Muscle of leg (tissue), 16 donors: ENCODE data around the gene PIWIL1. TPM values are rescaled to one million over a fixed set of nuclear protein-coding genes. Genes with fewer than 3 reads are reported as not detected.

ENCODE experiments used
- DNase-seq: peaks from one replicate; pipeline ENCODE4 v3.0.0; 2013
- H3K27ac ChIP-seq: one replicate; pipeline ENCODE4 v1.5.1; 2013; ENCODE audit warnings: mild to moderate bottlenecking, low read length, control low read depth
- H3K27me3 ChIP-seq: one replicate; pipeline ENCODE4 v1.6.1; 2013; ENCODE audit warnings: low read length; ENCODE audit not compliant: control insufficient read depth, insufficient read depth
- H3K36me3 ChIP-seq: one replicate; pipeline ENCODE4 v1.6.1; 2013; ENCODE audit warnings: low read length; ENCODE audit not compliant: control insufficient read depth, insufficient read depth
- H3K4me1 ChIP-seq: one replicate; pipeline ENCODE4 v1.6.1; 2013; ENCODE audit warnings: low read length; ENCODE audit not compliant: control insufficient read depth, insufficient read depth
- H3K4me3 ChIP-seq: one replicate; pipeline ENCODE4 v1.5.1; 2013; ENCODE audit warnings: low read length, control low read depth
- H3K9me3 ChIP-seq: replicated peaks from 2 replicates; pipeline ENCODE4 v1.6.1; 2013; ENCODE audit warnings: low read depth, low read length; ENCODE audit not compliant: control insufficient read depth
- WGBS: methylation state at CpG from one replicate; pipeline ENCODE4 v1.1.5; 2013; ENCODE audit warnings: missing lambda C conversion rate; ENCODE audit not compliant: insufficient coverage; 5-methylcytosine and 5-hydroxymethylcytosine counted together
- long read RNA-seq, 11 donors: transcript quantifications; one replicate each; lab custom pipeline, GENCODE V29; 2026
- polyA plus RNA-seq, 8 donors: library from polyadenylated mRNA; unstranded; fragments of 120-200 nt; gene quantifications; one replicate each; pipeline versions ENCODE4 v1.2.1 to v1.2.3, GENCODE V29; 2013; ENCODE audit warnings: inconsistent platforms in 1 of 8, low replicate concordance in 1 of 8; ENCODE audit not compliant: insufficient read length in 8 of 8, insufficient read depth in 1 of 8
- total RNA-seq: library from RNA; stranded (reverse); fragments of 120-200 nt; gene quantifications from one replicate; pipeline ENCODE4 v1.2.4, GENCODE V29; 2013

Gene PIWIL1
- total RNA-seq (0.13 TPM), polyA plus RNA-seq (under 1 TPM in 3 of 8 donors, not detected in 5; 0.04 to 0.28 (median 0.05) TPM)
- long read RNA-seq, donor 1 = 0 reads
- long read RNA-seq, donor 2 = 0 reads
- long read RNA-seq, donor 3 = 0 reads
- long read RNA-seq, donor 4 = 0 reads
- long read RNA-seq, donor 5 = 0 reads
- long read RNA-seq, donor 6 = 0 reads
- long read RNA-seq, donor 7 = 0 reads
- long read RNA-seq, donor 8 = 0 reads
- long read RNA-seq, donor 9 = 0 reads
- long read RNA-seq, donor 10 = 0 reads
- long read RNA-seq, donor 11 = 0 reads

DNA sequence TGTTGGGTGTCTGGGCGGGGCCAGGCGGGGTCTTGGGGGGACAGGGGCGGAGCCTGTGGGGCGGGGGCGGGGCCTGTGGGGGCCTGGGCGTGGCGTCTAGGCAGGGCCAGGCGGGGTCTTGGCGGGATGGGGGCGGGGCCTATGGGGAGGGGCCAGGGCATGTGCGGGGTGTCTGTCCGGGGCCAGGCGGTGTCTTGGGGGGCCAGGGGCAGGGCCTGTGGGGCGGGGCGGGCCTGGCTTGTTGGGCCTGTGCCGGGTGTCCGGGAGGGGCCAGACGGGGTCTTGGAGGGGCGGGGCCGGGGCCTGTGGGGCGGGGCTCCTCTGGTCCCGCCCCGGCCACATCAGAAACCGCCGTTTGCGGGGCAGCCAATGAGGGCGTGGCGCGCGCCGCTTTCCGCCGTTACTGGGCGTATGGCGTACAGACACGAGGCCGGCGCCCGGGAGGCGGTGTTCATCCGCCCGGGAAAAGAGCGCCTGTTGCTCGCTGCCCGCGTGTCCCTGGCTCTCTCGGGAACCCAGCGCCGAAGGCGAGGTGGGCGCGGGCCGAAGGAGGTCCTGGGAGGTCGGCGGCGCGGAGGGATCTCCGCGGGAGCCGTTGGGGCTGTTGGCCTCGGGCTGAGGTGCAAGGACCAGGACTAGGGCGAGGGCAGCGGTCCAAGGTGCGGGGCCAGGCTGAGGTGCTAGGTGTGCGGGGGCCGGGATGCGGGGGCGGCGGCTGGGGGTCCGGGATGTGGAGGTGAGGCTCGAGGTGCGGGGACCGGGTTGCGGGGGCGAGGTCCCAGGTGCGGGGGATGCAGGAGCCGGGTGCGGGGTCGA, at the start of gene PIWIL1:
Gene PIWIL1, plus strand, starts transcription at position 400 of the 816 bp plus-strand sequence. CDS start 4,705 bp downstream, outside the sequence.
- H3K4me1 ChIP-seq = no peaks in the 10 kb centered on the region
- H3K9me3 ChIP-seq = no peaks in the 10 kb centered on the region
- H3K4me3 ChIP-seq = no peak within 1 kb of the TSS
- no peak within 1 kb of the TSS for H3K27ac ChIP-seq
- 81% methylated on average over 65 of the region's 79 CpGs for WGBS
- H3K36me3 ChIP-seq = no peaks in the 10 kb centered on the region
- DNase-seq = no peak
- H3K27me3 ChIP-seq = peaks cover 27% of the 10 kb centered on the region

DNA sequence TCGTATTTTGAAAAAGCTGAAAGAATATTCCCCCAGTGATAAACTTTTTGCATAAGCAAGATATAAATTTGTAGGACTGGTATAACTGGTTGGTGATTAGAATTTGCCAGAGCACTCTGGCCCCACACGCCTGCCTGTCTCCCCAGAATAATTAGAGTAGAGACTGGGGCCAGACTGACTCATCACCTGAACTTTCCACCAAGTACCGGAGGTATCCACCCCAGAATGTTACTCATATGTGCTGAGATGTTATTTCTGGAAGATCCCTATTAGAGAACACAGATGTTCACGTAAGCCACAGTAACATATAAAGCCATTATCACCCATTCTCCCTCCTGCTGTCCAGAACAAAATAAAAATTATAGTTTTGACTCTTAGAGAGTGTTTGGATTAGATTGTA, 49.5 kb upstream of the PIWIL1 start:
- Histone ChIP-seq H3K4me3 (no peak overlapping the region), H3K9me3 (peaks cover 10% of the 10 kb centered on the region), H3K27ac (no peak overlapping the region), H3K4me1 (no peaks in the 10 kb centered on the region), H3K36me3 (no peaks in the 10 kb centered on the region), H3K27me3 (peaks cover 3% of the 10 kb centered on the region)
- no CpG with 5 or more reads among the region's 4 CpGs for WGBS
- DNase-seq = no peak

GRCh38 chr12:130288691-130289090, 49.0 kb upstream of the PIWIL1 start:
- 100% methylated on average over 3 of the region's 6 CpGs for WGBS
- Histone ChIP-seq H3K4me1 (no peaks in the 10 kb centered on the region), H3K9me3 (peaks cover 12% of the 10 kb centered on the region), H3K4me3 (no peak overlapping the region), H3K27me3 (peaks cover 3% of the 10 kb centered on the region), H3K27ac (no peak overlapping the region), H3K36me3 (no peaks in the 10 kb centered on the region)
- DNase-seq = peak; percentile 39

GRCh38 chr12:130290114-130290513, 47.6 kb upstream of the PIWIL1 start:
- Histone ChIP-seq H3K4me3 (no peak overlapping the region), H3K9me3 (peaks cover 14% of the 10 kb centered on the region), H3K27ac (no peak overlapping the region), H3K27me3 (peaks cover 4% of the 10 kb centered on the region), H3K36me3 (no peaks in the 10 kb centered on the region), H3K4me1 (no peaks in the 10 kb centered on the region)
- WGBS = no CpG with 5 or more reads among the region's 1 CpG
- DNase-seq = no peak

- DNase-seq = no peak
- Histone ChIP-seq H3K27ac (no peak overlapping the region), H3K9me3 (peaks cover 2% of the 10 kb centered on the region), H3K36me3 (no peaks in the 10 kb centered on the region), H3K4me1 (peaks cover 15% of the 10 kb centered on the region), H3K27me3 (peaks cover 2% of the 10 kb centered on the region), H3K4me3 (no peak overlapping the region)
- WGBS = 80% methylated on average over 1 of the region's 5 CpGs
Measured at GRCh38 chr12:130298322-130299021, 39.2 kb upstream of the PIWIL1 start.

DNA sequence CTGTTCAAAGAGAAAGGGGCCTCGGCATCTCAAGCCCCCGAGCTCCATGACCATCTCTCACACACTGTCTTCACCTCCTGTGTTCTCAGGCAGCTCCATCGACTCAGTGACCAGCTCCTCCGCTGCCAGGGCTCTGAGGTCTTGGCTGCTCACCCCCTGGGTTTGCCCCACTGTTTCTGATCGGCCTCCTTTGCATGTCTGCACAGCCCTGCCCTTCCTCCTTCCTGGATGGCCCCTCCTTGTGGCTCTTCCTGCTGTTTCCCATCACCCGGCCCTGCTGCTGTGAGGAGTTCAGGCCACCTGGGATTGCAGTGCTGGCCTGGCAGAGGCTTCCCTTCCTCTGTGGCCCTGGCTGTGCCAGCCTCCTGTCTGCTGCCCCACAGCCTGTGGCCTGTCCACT, 38.1 kb upstream of the PIWIL1 start:
- DNase-seq = no peak
- H3K36me3 ChIP-seq = no peaks in the 10 kb centered on the region
- no peak overlapping the region for H3K4me3 ChIP-seq
- 36% methylated on average over 6 of the region's 6 CpGs for WGBS
- no peaks in the 10 kb centered on the region for H3K9me3 ChIP-seq
- H3K4me1 ChIP-seq = peaks cover 15% of the 10 kb centered on the region
- no peak overlapping the region for H3K27ac ChIP-seq
- H3K27me3 ChIP-seq = no peaks in the 10 kb centered on the region

DNA sequence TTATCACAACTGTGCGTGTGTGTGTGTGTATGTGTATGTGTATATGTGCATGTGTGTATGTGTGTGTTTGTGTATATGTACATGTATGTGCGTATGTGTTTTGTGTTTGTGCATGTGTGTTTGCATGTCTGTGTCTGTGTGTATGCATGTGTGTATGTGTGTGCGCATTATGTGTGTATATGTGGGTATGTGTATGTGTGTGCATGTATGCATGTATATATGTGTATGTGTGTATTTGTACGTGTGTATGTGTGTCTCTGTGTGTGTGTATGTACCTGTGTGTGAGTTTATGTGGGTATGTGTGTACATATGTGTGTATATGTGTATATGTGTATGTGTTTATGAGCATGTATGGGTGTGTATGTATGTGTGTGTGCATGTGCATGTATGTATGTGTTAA, 37.6 kb upstream of the PIWIL1 start:
- 74% methylated on average over 3 of the region's 4 CpGs for WGBS
- DNase-seq = no peak
- Histone ChIP-seq H3K36me3 (no peaks in the 10 kb centered on the region), H3K27ac (no peak overlapping the region), H3K9me3 (no peaks in the 10 kb centered on the region), H3K27me3 (no peaks in the 10 kb centered on the region), H3K4me1 (peaks cover 15% of the 10 kb centered on the region), H3K4me3 (no peak overlapping the region)

DNA sequence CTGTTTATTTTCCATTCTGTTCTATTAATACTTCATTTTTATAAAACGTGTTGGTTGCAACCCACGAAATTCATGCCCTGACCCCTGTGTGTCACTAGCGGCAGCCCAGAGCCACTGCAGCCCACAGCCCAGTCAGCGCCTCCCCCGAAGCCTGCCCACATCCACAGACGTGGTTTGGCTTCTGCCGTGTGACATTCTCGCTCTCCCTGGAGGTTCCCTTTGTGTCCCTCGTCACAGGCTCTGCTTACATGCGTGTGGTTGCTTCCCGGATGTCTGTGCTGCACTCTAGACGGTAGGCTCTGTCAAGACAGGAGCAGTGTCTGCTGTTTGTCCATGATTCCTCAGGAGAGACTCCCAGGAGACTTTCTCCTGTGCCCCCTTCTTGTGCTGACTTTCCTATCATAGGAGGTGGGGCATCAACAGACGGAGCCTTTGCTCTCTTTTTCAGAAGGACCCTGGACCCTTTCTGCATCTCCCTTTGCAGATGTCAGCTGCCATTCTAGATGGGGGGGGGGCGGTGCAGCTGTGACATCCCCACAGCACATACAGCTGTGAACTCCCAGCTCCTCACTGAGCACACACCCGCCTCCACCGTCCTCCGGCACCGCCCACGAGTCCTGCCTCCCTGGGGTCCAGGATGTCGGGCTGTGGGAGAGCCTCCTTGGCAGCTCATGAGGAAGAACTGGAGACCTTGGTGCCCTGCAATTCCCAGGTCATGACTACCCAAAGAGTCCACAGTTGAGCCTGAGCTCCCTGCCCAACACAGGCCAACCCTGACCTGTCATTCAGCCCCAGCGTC, 36.8 kb upstream of the PIWIL1 start:
- Histone ChIP-seq H3K9me3 (no peaks in the 10 kb centered on the region), H3K27me3 (no peaks in the 10 kb centered on the region), H3K27ac (no peak overlapping the region), H3K36me3 (no peaks in the 10 kb centered on the region), H3K4me1 (peaks cover 15% of the 10 kb centered on the region), H3K4me3 (no peak overlapping the region)
- 39% methylated on average over 16 of the region's 21 CpGs for WGBS
- DNase-seq = peak; percentile 48

DNA sequence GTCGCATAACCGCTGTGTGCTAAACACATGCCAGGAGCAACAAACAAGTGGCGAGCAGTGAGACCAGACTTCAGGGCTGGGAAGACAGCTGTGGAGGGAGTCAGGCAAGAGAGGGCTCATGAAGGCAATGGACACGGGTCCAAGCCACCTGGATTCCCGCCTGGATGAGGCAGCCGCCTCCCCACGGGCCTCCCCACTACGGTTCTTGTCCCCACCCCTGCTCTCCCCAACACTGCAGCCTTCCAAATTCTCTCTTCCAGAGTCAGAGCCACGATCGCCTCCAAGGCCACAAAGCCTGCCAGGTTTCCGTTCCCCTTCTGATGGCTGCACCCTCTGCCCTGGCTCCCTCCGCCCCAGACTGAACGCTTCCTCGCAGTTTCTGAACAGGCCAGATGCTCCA, 36.1 kb upstream of the PIWIL1 start:
- WGBS = 45% methylated on average over 11 of the region's 14 CpGs
- Histone ChIP-seq H3K4me1 (peaks cover 15% of the 10 kb centered on the region), H3K27ac (no peak overlapping the region), H3K36me3 (no peaks in the 10 kb centered on the region), H3K4me3 (no peak overlapping the region), H3K27me3 (no peaks in the 10 kb centered on the region), H3K9me3 (no peaks in the 10 kb centered on the region)
- peak; percentile 80 for DNase-seq
